Naive thymus-derived CD4-positive, alpha-beta T cell (primary cell): ENCODE data around the gene PLEKHA5. TPM values are rescaled to one million over a fixed set of nuclear protein-coding genes. Genes with fewer than 3 reads are reported as not detected.

Source experiments
- ATAC-seq: fragments of 150-1000 bp; cut with Tn5 transposase; 2 replicates; pipeline ENCODE4 v1.10.0; 2021; ENCODE audit warnings: mild to moderate bottlenecking, moderate library complexity
- CTCF ChIA-PET: fragments of 350-600 bp; sonication (Branson Sonifier 250); formaldehyde crosslinking; loops from one replicate; lab custom pipeline; 2021; ENCODE audit warnings: antibody characterized with exemption; lab: Charles Lee
- POLR2A ChIA-PET: fragments of 350-600 bp; sonication (Branson Sonifier 250); formaldehyde crosslinking; loops from one replicate; lab custom pipeline; 2021; ENCODE audit warnings: antibody characterized with exemption, inconsistent platforms; lab: Charles Lee
- DNase-seq, 9 donors: peaks; one replicate each; pipeline versions ENCODE4 v3.0.0 to v3.0.0-alpha.2; 2020 to 2022; ENCODE audit warnings: mixed read lengths in 1 of 9
- H3K27ac ChIP-seq: one replicate; pipeline ENCODE4 v1.7.0; 2013; ENCODE audit warnings: mild to moderate bottlenecking, low read depth, low read length, moderate library complexity
- H3K27me3 ChIP-seq, 2 donors: one replicate each; pipeline ENCODE4 v1.7.0; 2013; ENCODE audit warnings: low read length in 2 of 2, mild to moderate bottlenecking in 2 of 2, moderate library complexity in 2 of 2; ENCODE audit not compliant: control insufficient read depth in 2 of 2, insufficient read depth in 2 of 2
- H3K36me3 ChIP-seq, 3 experiments: 1 replicate in 2 of 3; 2 replicates in 1 of 3; pipeline ENCODE4 v1.7.0; 2013; ENCODE audit warnings: low read length in 3 of 3, mild to moderate bottlenecking in 3 of 3, moderate library complexity in 1 of 3; ENCODE audit not compliant: insufficient read depth in 3 of 3, control insufficient read depth in 2 of 3
- H3K4me1 ChIP-seq, 2 donors: one replicate each; pipeline ENCODE4 v1.7.0; 2013; ENCODE audit warnings: low read length in 2 of 2, mild to moderate bottlenecking in 2 of 2, moderate library complexity in 1 of 2; ENCODE audit not compliant: control insufficient read depth in 2 of 2, insufficient read depth in 2 of 2
- H3K4me3 ChIP-seq: 2 replicates; pipeline ENCODE4 v1.7.0; 2013; ENCODE audit warnings: mild to moderate bottlenecking, low read length
- H3K9me3 ChIP-seq, 3 experiments: 1 replicate in 2 of 3; 2 replicates in 1 of 3; pipeline ENCODE4 v1.7.0; 2013; ENCODE audit warnings: low read length in 3 of 3; ENCODE audit not compliant: control insufficient read depth in 2 of 3
- H3K27ac Mint-ChIP-seq, 9 donors: one replicate each; pipeline ENCODE4 v1.8.0; 2020 to 2022; ENCODE audit warnings: mixed read lengths in 9 of 9, mild to moderate bottlenecking in 8 of 9, moderate library complexity in 5 of 9, inconsistent platforms in 2 of 9
- H3K27me3 Mint-ChIP-seq, 5 donors: one replicate each; pipeline ENCODE4 v1.8.0; 2021 to 2022; ENCODE audit warnings: mixed read lengths in 5 of 5, mild to moderate bottlenecking in 1 of 5
- H3K36me3 Mint-ChIP-seq, 5 donors: one replicate each; pipeline ENCODE4 v1.8.0; 2020 to 2022; ENCODE audit warnings: mixed read lengths in 5 of 5, mild to moderate bottlenecking in 3 of 5, inconsistent platforms in 1 of 5
- H3K4me1 Mint-ChIP-seq, 7 donors: one replicate each; pipeline ENCODE4 v1.8.0; 2020 to 2022; ENCODE audit warnings: mixed read lengths in 7 of 7, mild to moderate bottlenecking in 3 of 7, inconsistent platforms in 1 of 7
- H3K4me3 Mint-ChIP-seq, 10 donors: one replicate each; pipeline ENCODE4 v1.8.0; 2020 to 2022; ENCODE audit warnings: mild to moderate bottlenecking in 10 of 10, mixed read lengths in 10 of 10, moderate library complexity in 6 of 10, inconsistent platforms in 2 of 10
- H3K9me3 Mint-ChIP-seq, 11 donors: one replicate each; pipeline ENCODE4 v1.8.0; 2020 to 2022; ENCODE audit warnings: mixed read lengths in 11 of 11, mild to moderate bottlenecking in 4 of 11, inconsistent platforms in 1 of 11, moderate library complexity in 1 of 11
- intact Hi-C, 2 donors: fragments of 100-400 bp; cut with micrococcal nuclease; formaldehyde crosslinking; loops; one replicate each; pipeline ENCODE4 v1.15.1; 2023
- polyA plus RNA-seq, 2 donors: library from polyadenylated mRNA; unstranded; fragments of 300-500 nt; fragmentation: Illumina TruSeq; gene quantifications; one replicate each; pipeline ENCODE4 v1.2.3, GENCODE V29; 2021
- total RNA-seq, 6 experiments: library from RNA in 5 of 6; stranded (reverse) in 5 of 6; gene quantifications; 1 replicate in 5 of 6; 2 replicates in 1 of 6; pipeline ENCODE4 v1.2.3 and lab custom pipeline; 2021 to 2026

PLEKHA5 gene
- total and polyA plus RNA-seq, 7 experiments from 2014 or later = 0.32 to 5.3 (median 1.3) TPM

- Mint-ChIP-seq H3K9me3 (no peaks in the 10 kb centered on the region), H3K27me3 (peaks cover 0 to 3% (median 0%) of the 10 kb centered on the region in 5 donors), H3K36me3 (no peaks in the 10 kb centered on the region), H3K27ac (no peak overlapping the region), H3K4me3 (no peak overlapping the region), H3K4me1 (no peaks in the 10 kb centered on the region)
- POLR2A ChIA-PET = no interaction called here
- H3K4me1 ChIP-seq = no peaks in the 10 kb centered on the region
- no peak overlapping the region for H3K4me3 ChIP-seq
- intact Hi-C loops = no loop called here
- CTCF ChIA-PET = no interaction called here
- H3K27ac ChIP-seq = no peak overlapping the region
- no peak for ATAC-seq
- H3K27me3 ChIP-seq = no peaks in the 10 kb centered on the region
- no peak for DNase-seq
- H3K9me3 ChIP-seq = no peaks in the 10 kb centered on the region
- H3K36me3 ChIP-seq = no peaks in the 10 kb centered on the region
Measured at GRCh38 chr12:19285793-19286448, 156.4 kb downstream of the PLEKHA5 start.

- Histone ChIP-seq H3K4me3 (no peak overlapping the region), H3K27me3 (no peaks in the 10 kb centered on the region), H3K27ac (no peak overlapping the region), H3K9me3 (no peaks in the 10 kb centered on the region), H3K36me3 (no peaks in the 10 kb centered on the region), H3K4me1 (no peaks in the 10 kb centered on the region)
- no peak overlapping the region for H3K4me3 Mint-ChIP-seq
- no peak for DNase-seq
- POLR2A ChIA-PET = no interaction called here
- intact Hi-C loops = no loop called here
- no peaks in the 10 kb centered on the region for H3K36me3 Mint-ChIP-seq
- peaks cover 0 to 4% (median 0%) of the 10 kb centered on the region in 5 donors for H3K27me3 Mint-ChIP-seq
- H3K4me1 Mint-ChIP-seq = no peaks in the 10 kb centered on the region
- CTCF ChIA-PET = no interaction called here
- no peak overlapping the region for H3K27ac Mint-ChIP-seq
- no peaks in the 10 kb centered on the region for H3K9me3 Mint-ChIP-seq
- ATAC-seq = no peak
Measured at GRCh38 chr12:19287302-19287701, 157.8 kb downstream of the PLEKHA5 start.

- intact Hi-C loops = loop anchor here in 1 of 2 donors (2.0 kb wide), 1 partner anchor 105 kb away; no protein-coding TSS in a partner anchor
- DNase-seq (no peak), ATAC-seq (no peak)
- H3K4me1 ChIP-seq = no peaks in the 10 kb centered on the region
- Mint-ChIP-seq H3K27me3 (peaks cover 0 to 4% (median 0%) of the 10 kb centered on the region in 5 donors), H3K27ac (no peak overlapping the region), H3K36me3 (no peaks in the 10 kb centered on the region), H3K4me1 (no peaks in the 10 kb centered on the region), H3K9me3 (no peaks in the 10 kb centered on the region), H3K4me3 (no peak overlapping the region)
- no peaks in the 10 kb centered on the region for H3K27me3 ChIP-seq
- H3K4me3 ChIP-seq = no peak overlapping the region
- CTCF ChIA-PET = interaction anchor here (1.3 kb wide), 2 partner anchors 13 to 14 kb away, joined by 3 to 4 read pairs; no protein-coding TSS in a partner anchor
- H3K9me3 ChIP-seq = no peaks in the 10 kb centered on the region
- H3K27ac ChIP-seq = no peak overlapping the region
- POLR2A ChIA-PET = no interaction called here
- no peaks in the 10 kb centered on the region for H3K36me3 ChIP-seq
Measured at GRCh38 chr12:19288161-19288560, 158.6 kb downstream of the PLEKHA5 start.

- no peaks in the 10 kb centered on the region for H3K36me3 ChIP-seq
- Mint-ChIP-seq H3K27me3 (peaks cover 0 to 4% (median 0%) of the 10 kb centered on the region in 5 donors), H3K4me1 (no peaks in the 10 kb centered on the region), H3K9me3 (no peaks in the 10 kb centered on the region), H3K36me3 (no peaks in the 10 kb centered on the region), H3K4me3 (no peak overlapping the region), H3K27ac (no peak overlapping the region)
- no peak overlapping the region for H3K4me3 ChIP-seq
- CTCF ChIA-PET = interaction anchor here (1.3 kb wide), 2 partner anchors 12 to 15 kb away, joined by 3 to 4 read pairs; no protein-coding TSS in a partner anchor
- H3K27me3 ChIP-seq = no peaks in the 10 kb centered on the region
- H3K27ac ChIP-seq = no peak overlapping the region
- intact Hi-C loops = loop anchor here in 1 of 2 donors (2.0 kb wide), 1 partner anchor 106 kb away; no protein-coding TSS in a partner anchor
- DNase-seq = peak in 2 of 9 donors; percentile 8 to 12
- no peaks in the 10 kb centered on the region for H3K9me3 ChIP-seq
- no peak for ATAC-seq
- POLR2A ChIA-PET = no interaction called here
- no peaks in the 10 kb centered on the region for H3K4me1 ChIP-seq
Measured at GRCh38 chr12:19288603-19289244, 159.2 kb downstream of the PLEKHA5 start.

- no peaks in the 10 kb centered on the region for H3K4me1 Mint-ChIP-seq
- intact Hi-C loops = no loop called here
- Histone ChIP-seq H3K27me3 (no peaks in the 10 kb centered on the region), H3K9me3 (no peaks in the 10 kb centered on the region), H3K36me3 (no peaks in the 10 kb centered on the region), H3K4me3 (no peak overlapping the region), H3K4me1 (no peaks in the 10 kb centered on the region), H3K27ac (no peak overlapping the region)
- H3K27me3 Mint-ChIP-seq = no peaks in the 10 kb centered on the region
- no peak overlapping the region for H3K27ac Mint-ChIP-seq
- H3K9me3 Mint-ChIP-seq = no peaks in the 10 kb centered on the region
- CTCF ChIA-PET = no interaction called here
- no peaks in the 10 kb centered on the region for H3K36me3 Mint-ChIP-seq
- H3K4me3 Mint-ChIP-seq = no peak overlapping the region
- no peak for ATAC-seq
- DNase-seq = no peak
- POLR2A ChIA-PET = no interaction called here
Measured at GRCh38 chr12:19298836-19299605, 169.5 kb downstream of the PLEKHA5 start.

GRCh38 chr12:19299765-19300164 is 170.2 kb downstream of the PLEKHA5 start:
- no peaks in the 10 kb centered on the region for H3K27me3 Mint-ChIP-seq
- Histone ChIP-seq H3K27ac (no peak overlapping the region), H3K36me3 (no peaks in the 10 kb centered on the region), H3K4me1 (no peaks in the 10 kb centered on the region), H3K4me3 (no peak overlapping the region), H3K27me3 (no peaks in the 10 kb centered on the region), H3K9me3 (no peaks in the 10 kb centered on the region)
- DNase-seq (no peak), ATAC-seq (no peak)
- intact Hi-C loops = no loop called here
- ChIA-PET CTCF (no interaction called here), POLR2A (no interaction called here)
- H3K4me1 Mint-ChIP-seq = no peaks in the 10 kb centered on the region
- H3K27ac Mint-ChIP-seq = no peak overlapping the region
- H3K36me3 Mint-ChIP-seq = no peaks in the 10 kb centered on the region
- no peaks in the 10 kb centered on the region for H3K9me3 Mint-ChIP-seq
- H3K4me3 Mint-ChIP-seq = no peak overlapping the region
